Kasumi-1 (cell line): Measurements from ENCODE around the gene JAK2.
A peak's percentile ranks its signal among the peaks of the same experiment; 100 is the strongest.
"Not testable (repeated sequence)": the region's sequence is repeated elsewhere in the genome, so short reads cannot be mapped to it uniquely, and the experiment has no call there.

ENCODE experiments used
- DNase-seq, 2 experiments: peaks; one replicate each; lab custom pipeline; 2025; lab: John Stamatoyannopoulos, UW

The JAK2 gene

GRCh38 chr9:4984621-4985385, at the start of gene JAK2:
JAK2 (plus strand) TSS chr9:4985272; CDS start chr9:5021988, 36,716 bp downstream.
- DNase-seq = peak; percentile 58 to 64

- DNase-seq = no peak
These were observed 48.8 kb upstream of the JAK2 start for GRCh38 chr9:4936277-4936676.

- no peak for DNase-seq
These were observed 48.2 kb upstream of the JAK2 start for GRCh38 chr9:4936823-4937222.

GRCh38 chr9:4937446-4937845, 47.6 kb upstream of the JAK2 start:
- no peak for DNase-seq

- no peak for DNase-seq
These were observed 46.6 kb upstream of the JAK2 start for GRCh38 chr9:4938496-4938895.

- peak; percentile 67 to 72 for DNase-seq
These were observed 45.9 kb upstream of the JAK2 start for GRCh38 chr9:4939118-4939561.

- peak; percentile 16 to 25 for DNase-seq
These were observed 42.9 kb upstream of the JAK2 start for GRCh38 chr9:4942042-4942691.

- DNase-seq = no peak
These were observed 41.7 kb upstream of the JAK2 start for GRCh38 chr9:4943346-4943745.

GRCh38 chr9:4944431-4945211, 40.5 kb upstream of the JAK2 start:
- not testable (repeated sequence) for DNase-seq

- DNase-seq = no peak
These were observed 38.1 kb upstream of the JAK2 start for GRCh38 chr9:4946937-4947336.

GRCh38 chr9:4955836-4956235, 29.2 kb upstream of the JAK2 start:
- no peak for DNase-seq

- no peak for DNase-seq
These were observed 26.0 kb upstream of the JAK2 start for GRCh38 chr9:4959031-4959430.

- DNase-seq = no peak
These were observed 23.0 kb upstream of the JAK2 start for GRCh38 chr9:4962085-4962484.

- DNase-seq = no peak
These were observed 20.5 kb upstream of the JAK2 start for GRCh38 chr9:4964540-4964939.

- no peak for DNase-seq
These were observed 19.8 kb upstream of the JAK2 start for GRCh38 chr9:4965174-4965821.

- DNase-seq = no peak
These were observed 17.5 kb upstream of the JAK2 start for GRCh38 chr9:4967523-4967922.

- no peak for DNase-seq
These were observed 15.9 kb upstream of the JAK2 start for GRCh38 chr9:4969130-4969529.

GRCh38 chr9:4970970-4971641, 14.0 kb upstream of the JAK2 start:
- DNase-seq = no peak

- DNase-seq = no peak
These were observed 11.8 kb upstream of the JAK2 start for GRCh38 chr9:4973246-4973645.

- no peak for DNase-seq
These were observed 11.2 kb upstream of the JAK2 start for GRCh38 chr9:4973902-4974301.

GRCh38 chr9:4979239-4979638, 5.8 kb upstream of the JAK2 start:
- DNase-seq = no peak
